ENCODE results near the gene NEURL4.

The NEURL4 gene

DNA sequence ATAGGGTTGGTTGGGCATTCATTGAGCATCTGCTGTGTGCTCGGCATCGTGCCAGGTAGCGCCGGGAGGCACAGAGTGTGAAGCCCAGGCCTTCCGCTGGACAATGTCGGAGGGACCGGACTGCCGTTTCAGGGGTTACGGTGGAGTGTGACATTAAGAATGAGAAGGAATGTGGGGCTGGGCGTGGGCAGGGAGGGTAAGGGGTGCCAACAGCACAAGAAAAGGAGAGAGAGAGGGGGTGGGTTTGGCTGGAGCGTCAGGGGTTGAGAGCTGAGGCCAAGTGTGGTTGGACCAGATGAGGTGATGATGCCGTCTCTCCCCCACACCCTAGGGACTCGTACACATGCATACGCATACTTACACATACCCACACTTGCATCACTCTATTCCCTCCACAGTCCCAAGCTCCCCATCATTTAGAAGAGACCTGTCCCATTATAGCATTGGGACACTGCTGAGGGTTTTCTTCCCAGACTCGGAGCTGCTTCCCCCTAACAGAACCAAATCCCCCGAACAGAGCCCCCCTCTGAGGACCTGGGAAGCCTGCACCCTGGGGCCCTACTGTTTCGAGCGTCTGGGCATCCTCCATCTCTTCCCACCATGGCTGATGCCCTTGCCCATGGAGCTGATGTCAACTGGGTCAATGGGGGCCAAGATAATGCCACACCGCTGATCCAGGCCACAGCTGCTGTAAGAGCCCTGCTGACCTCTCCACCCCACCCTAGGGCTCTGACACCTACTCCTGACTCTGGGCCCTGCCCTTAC, 19.5 kb upstream of the NEURL4 start:
- ChIA-PET CTCF (interaction anchor here (1.0 to 8.1 kb wide), 7 partner anchors 7 to 212 kb away, joined by 3 to 62 read pairs (median 5); partner anchors contain the start of genes ACAP1 and SLC2A4), POLR2A (interaction anchor here (0.7 to 1.6 kb wide), 2 partner anchors 12 to 19 kb away, joined by 3 to 4 read pairs; partner anchors contain the start of genes ACAP1 and NEURL4)
- DNase-seq (ENCODE audit: extremely low spot score), result no peak
- TF ChIP-seq, protein P1, sequence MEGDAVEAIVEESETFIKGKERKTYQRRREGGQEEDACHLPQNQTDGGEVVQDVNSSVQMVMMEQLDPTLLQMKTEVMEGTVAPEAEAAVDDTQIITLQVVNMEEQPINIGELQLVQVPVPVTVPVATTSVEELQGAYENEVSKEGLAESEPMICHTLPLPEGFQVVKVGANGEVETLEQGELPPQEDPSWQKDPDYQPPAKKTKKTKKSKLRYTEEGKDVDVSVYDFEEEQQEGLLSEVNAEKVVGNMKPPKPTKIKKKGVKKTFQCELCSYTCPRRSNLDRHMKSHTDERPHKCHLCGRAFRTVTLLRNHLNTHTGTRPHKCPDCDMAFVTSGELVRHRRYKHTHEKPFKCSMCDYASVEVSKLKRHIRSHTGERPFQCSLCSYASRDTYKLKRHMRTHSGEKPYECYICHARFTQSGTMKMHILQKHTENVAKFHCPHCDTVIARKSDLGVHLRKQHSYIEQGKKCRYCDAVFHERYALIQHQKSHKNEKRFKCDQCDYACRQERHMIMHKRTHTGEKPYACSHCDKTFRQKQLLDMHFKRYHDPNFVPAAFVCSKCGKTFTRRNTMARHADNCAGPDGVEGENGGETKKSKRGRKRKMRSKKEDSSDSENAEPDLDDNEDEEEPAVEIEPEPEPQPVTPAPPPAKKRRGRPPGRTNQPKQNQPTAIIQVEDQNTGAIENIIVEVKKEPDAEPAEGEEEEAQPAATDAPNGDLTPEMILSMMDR (IDR thresholded peaks at IDR 0.05; ENCODE audit: control extremely low read depth, extremely low read depth, low read depth, missing control alignments), result no peak

DNA sequence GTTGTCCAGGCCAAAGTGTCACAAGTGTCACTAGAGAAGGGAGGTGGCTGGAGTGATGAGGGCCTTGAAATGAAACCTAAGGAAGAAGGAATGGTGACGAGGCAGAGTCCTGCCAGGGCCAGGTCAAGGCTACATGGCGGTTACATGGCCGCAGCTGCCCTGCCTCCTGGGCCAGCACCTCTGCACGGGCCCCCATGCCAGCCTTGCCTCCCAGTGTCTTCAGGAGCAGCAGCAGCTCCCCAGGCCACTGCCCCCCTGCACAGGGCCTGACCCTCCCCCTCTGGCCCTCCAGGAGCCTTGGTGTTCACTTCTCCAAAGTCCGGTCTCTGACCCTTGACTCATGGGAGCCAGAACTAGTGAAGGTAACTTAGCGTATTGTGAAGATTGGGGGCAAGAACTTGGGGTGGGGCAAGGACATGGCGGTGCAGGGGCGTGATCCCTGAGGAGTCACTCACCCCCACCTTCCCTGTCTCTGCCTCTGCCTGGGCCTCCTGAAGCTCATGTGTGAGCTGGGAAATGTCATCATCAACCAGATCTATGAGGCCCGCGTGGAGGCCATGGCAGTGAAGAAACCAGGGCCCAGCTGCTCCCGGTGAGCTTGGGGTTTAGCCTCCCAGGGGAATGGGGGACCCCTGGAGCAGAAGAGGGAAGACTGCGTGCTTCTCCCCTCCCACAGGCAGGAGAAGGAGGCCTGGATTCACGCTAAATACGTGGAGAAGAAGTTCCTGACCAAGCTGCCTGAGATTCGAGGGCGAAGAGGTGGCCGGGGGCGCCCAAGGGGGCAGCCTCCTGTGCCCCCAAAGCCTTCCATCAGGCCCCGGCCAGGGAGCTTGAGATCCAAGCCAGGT, 18.7 kb upstream of the NEURL4 start:
- POLR2A ChIA-PET, result no interaction called here
- DNase-seq (ENCODE audit: extremely low spot score), result no peak
- TF ChIP-seq, protein P1 (IDR thresholded peaks at IDR 0.05; ENCODE audit: control extremely low read depth, extremely low read depth, low read depth, missing control alignments), result no peak
- CTCF ChIA-PET, result interaction anchor here (1.5 to 8.1 kb wide), 4 partner anchors 8 to 213 kb away, joined by 5 to 62 read pairs (median 6); partner anchors contain the start of gene ACAP1

DNA sequence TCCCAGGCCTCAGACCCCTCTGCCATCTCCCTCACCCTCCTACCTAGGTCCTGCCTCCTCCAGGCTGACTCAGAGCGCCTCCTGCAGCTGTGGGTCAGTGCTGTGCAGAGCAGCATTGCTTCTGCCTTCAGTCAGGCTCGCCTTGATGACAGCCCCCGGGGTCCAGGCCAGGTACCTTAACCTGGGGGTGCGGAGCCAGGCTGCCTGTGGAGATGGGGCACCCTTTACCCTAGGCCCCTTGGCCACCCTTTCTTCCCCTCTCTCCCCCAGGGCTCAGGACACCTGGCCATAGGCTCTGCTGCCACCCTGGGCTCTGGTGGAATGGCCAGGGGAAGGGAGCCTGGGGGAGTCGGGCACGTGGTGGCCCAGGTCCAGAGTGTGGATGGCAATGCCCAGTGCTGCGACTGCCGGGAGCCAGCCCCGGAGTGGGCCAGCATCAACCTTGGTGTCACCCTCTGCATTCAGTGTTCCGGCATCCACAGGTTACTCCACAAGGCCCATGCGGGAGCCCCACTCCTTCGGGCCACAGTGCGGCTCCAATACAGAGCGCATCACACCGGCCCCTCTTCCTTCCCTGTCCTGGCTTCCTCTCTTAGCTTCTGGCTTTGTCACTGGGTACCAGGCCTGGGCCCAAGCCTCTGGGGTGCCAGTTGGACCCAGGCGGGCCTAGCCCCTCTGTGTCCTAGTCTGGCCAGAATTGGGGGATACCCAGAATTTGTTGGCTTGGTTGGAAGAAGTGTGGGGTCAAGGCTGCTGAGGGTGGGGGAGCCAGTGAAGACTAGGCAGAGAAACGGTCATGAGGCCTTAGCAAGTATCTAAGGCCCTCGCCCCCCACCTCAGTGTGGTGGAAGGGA, 17.9 kb upstream of the NEURL4 start:
- ChIA-PET CTCF (interaction anchor here (0.7 to 8.1 kb wide), 5 partner anchors 9 to 66 kb away, joined by 3 to 62 read pairs (median 5); partner anchors contain the start of genes ACAP1 and SLC2A4), POLR2A (no interaction called here)

DNA sequence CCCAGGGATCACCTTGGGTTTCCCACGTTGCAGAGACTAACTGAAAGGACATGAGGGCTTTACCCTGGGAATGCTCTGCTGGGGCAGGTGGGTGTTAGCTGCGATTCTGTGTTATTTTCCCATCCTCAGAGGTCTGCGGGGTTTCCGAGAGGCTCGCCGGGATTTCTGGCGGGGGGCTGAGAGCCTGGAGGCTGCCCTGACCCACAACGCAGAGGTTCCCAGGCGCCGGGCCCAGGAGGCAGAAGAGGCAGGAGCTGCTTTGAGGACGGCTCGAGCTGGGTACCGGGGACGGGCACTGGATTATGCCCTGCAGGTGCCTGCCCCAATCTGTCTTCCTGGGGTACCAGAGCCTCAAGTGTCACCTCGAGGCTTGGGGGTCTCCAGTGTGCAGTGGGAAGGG, 14.1 kb upstream of the NEURL4 start:
- ChIA-PET CTCF (interaction anchor here (1.2 to 4.0 kb wide), 4 partner anchors 13 to 218 kb away, joined by 3 to 15 read pairs (median 12); partner anchors contain the start of gene NEURL4), POLR2A (no interaction called here)
- DNase-seq (ENCODE audit: extremely low spot score), result no peak
- TF ChIP-seq, protein P1 (IDR thresholded peaks at IDR 0.05; ENCODE audit: control extremely low read depth, extremely low read depth, low read depth, missing control alignments), result no peak

More for the DNA sequence above, 17.9 kb upstream of the NEURL4 start:
- TF ChIP-seq, protein P1 (IDR thresholded peaks at IDR 0.05; ENCODE audit: control extremely low read depth, extremely low read depth, low read depth, missing control alignments), result no peak
- DNase-seq (ENCODE audit: extremely low spot score), result no peak

DNA sequence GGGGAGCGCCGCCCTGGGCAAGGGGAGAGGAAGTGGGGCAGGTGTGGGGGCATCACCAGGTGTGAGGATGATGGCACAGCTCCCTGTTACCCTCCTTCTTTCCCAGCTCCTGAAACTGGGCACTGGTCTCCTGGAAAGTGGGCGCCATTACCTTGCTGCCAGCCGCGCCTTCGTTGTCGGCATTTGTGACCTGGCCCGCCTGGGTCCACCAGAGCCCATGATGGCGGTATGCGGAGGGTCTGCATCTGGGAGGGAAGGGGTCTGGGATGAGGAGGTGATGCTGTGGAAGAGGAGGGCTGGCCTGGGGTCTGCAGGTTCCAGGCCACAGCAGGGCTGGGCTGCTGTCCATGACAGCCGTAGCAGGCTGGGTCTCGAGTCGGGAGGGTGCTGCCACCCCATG, 12.7 kb upstream of the NEURL4 start:
- DNase-seq (ENCODE audit: extremely low spot score), result no peak
- TF ChIP-seq, protein P1 (IDR thresholded peaks at IDR 0.05; ENCODE audit: control extremely low read depth, extremely low read depth, low read depth, missing control alignments), result no peak
- ChIA-PET POLR2A (interaction anchor here (0.6 kb wide), 1 partner anchor 43 kb away, joined by 3 read pairs; no protein-coding TSS in a partner anchor), CTCF (interaction anchor here (0.8 to 4.0 kb wide), 5 partner anchors 11 to 62 kb away, joined by 3 to 15 read pairs (median 3); partner anchors contain the start of genes NEURL4 and TMEM95)
